GM19035 (cell line): ENCODE results near the gene TOP2B.

Source experiments
- ATAC-seq: cut with Tn5 transposase; IDR thresholded peaks from one replicate; pipeline ENCODE4 v1.9.1; 2021; ENCODE audit not compliant: unreplicated experiment

Gene TOP2B

DNA sequence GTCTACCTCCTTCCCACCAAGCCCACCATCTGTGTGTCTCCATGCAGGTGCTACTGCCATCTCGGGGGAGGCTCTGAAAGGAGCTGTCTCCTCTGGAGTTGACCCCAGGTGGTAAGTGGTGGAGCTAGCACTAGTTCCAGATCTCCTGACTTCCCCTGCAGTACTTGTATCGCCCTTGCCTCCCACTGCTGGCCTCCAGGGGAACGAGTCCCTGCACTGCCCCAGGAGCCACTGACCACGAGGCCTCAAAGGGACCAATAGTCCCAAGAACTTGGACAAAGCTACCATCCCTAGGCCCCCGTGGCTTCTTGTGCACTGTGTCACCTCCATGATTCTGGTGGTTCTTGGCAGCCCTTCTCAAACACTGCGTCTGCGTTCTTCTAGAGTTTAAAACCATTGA is 98.9 kb downstream of the TOP2B start:
- no peak for ATAC-seq

DNA sequence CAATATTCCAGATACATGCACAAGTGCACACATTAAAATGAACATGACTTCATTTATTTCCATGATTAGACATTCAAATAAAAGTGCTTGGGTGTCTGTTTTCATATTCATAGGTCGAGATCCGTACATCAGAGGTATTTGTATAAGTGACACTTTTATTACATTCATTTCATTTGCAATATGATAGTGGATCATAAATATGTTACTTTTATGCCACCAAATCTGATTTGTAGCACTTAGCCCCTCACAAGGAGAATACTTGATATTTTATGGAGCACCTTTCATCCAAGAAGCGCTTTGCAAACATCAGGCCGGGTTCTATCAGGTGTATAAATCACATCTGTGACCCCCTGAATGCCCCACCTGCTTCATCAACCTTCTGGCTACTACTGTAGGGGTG is 100.6 kb downstream of the TOP2B start:
- ATAC-seq: no peak

DNA sequence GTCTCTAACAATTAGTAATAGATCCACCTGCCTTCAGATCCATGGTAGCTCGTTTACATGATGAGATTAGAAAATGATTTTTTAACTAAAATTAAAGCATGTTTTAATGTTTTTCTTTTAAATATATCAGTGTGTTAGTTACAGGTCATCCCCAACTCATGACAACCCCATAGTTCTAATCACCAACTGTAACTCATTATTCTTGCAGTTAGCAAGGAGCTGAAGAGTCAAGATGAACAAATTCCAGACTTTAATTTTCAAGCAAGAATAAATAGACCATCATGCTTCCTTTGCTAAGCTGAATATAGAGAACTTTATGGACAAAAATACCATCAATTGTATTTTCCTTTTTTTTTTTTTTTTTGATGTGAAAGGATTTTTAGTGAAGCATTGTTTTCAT is 101.1 kb downstream of the TOP2B start:
- no peak for ATAC-seq

DNA sequence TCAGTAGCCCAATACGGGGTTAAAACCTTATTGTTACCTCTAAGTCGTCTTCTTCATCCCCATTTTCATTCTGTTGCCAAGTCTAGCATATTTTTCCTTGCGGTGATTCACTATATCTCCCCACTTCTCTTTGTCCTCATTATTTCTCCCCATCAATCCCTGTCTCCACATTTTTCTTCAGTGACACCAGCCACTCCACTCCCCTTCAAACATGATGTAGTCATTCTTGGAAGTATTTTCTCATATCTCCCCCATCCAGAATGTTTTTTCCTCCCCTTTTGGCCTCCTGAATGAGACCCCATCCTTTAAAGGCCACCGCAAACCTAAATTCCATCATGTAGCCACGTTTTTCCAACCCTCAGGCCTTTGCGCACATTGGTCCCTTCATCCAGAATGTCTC is 105.9 kb downstream of the TOP2B start:
- no peak for ATAC-seq

DNA sequence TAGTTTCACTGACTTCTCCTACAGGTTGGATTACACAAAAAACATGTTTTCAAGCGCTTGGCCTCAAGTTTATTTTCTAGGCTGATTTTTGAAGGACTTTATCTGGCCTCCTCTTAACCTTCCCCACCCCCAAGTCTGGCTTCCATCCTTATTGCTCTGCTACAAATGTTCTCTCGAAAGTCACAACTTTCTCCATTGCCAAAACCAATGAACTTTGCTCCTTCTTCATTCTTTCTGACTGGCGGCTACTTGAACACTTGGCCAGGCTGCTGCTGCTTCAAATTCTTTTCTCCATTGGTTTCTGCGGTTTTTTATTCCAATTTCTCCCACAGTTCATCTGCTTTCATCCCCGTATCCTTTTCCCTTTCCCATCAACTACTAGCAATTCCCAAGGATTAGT is 106.6 kb downstream of the TOP2B start:
- no peak for ATAC-seq

DNA sequence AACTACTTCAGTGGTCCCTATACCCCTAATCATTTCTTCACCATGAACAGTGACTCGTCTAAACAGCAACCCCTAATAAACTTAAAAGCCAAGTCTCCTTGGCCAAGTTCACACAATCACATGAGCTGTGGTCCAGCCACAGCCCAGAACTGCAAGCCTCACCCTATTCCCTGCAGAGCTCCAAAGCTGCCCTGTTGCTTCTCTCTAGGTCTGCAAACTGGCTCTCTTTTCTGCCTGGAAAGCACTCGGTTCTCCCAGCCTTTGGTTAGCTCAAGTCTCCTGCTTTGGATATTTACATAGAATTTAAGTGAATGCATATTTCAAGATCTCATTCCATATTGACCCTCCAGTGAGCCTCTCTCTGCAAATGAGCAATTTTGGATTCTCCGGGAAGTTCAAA is 107.0 kb downstream of the TOP2B start:
- no peak for ATAC-seq

DNA sequence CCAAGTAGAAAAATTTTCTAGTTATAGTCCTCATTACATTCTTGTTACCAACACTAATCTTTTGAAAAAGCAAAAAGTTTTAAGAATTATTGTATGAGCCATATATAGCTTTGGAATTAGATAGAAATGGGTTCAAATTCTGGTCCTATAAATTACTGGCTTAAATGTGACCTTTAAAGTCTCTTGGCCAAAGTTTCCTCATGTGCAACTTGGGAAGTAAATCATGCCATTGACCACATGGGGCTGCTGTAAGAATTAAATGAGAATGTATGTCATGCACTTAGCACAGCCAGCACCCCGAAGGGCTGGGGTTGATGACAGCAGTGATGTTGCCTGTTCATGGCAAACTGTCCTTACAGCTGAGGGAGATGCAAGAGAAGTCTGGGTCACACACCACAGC is 108.3 kb downstream of the TOP2B start:
- ATAC-seq: no peak

DNA sequence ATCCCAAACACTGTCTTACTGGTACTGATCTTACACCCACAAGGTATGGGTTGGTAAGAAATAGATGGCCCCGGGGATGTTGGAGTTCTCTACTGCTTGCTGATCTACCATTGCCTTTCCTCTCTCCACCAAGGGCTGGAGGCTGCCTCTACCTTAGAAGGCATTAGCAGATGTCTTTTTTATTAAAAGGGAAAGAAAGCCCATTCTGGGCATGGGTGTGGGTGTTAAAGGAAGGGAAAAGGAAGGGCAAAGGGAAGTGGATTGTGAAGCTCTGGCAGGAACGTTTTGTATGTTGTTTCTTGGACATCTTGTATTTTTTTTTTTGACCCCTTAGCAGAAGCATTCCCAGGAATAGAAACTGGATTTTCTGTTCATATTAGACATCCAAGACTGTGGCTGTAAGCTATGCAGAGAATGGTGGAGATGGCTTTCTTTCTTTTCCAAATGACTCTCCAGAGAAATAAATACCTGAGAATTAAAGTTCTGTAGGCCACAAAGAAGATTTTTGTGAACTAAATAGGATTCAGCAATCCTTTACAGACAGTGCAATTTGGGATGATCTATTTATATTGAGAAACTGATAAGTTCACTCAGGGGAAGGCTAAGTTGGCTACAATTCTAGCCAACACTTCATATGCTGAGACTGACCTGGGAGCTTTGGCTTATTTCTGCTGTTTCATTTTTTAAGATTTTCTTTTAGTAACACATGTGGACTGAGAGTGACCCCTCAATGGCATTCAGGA is 108.8 kb downstream of the TOP2B start:
- no peak for ATAC-seq

DNA sequence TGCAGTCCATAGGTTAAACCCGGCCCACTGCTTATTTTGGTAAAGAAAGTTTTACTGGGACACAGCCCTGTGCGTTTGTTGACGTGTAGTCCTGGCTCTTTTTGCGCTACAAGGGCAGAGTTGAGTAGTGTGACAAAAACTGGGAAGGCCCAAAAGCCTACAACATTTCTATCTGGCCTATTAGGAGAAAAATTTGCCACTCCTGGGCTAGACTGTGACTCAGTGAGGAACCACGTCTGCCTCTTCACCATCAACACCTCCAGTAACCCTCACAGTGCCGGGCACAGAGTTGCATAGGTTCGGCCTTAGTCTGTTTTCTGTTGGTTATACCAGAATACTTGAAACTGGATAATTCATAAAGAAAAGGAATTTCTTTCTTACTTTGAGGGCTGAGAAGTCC is 110.3 kb downstream of the TOP2B start:
- ATAC-seq: no peak

DNA sequence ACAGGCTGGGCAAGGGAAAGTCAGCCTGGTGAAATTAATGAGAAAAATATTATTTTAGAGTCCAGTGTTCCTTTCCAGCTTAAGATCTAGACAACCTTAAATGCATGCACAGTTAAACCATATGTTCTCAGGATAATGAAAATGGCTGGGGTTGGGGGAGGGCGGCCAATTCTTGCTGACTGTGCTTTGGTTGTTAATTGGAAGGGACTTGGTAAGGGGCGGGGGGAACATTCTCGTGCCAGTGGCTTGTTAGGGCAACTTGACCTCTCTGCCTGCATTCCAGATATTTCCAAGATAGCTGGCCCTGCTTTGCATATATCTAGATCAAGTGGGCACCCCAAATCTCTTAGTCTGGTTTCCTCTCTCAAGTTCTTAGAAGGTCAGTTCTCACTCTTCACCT is 112.5 kb downstream of the TOP2B start:
- ATAC-seq: no peak

DNA sequence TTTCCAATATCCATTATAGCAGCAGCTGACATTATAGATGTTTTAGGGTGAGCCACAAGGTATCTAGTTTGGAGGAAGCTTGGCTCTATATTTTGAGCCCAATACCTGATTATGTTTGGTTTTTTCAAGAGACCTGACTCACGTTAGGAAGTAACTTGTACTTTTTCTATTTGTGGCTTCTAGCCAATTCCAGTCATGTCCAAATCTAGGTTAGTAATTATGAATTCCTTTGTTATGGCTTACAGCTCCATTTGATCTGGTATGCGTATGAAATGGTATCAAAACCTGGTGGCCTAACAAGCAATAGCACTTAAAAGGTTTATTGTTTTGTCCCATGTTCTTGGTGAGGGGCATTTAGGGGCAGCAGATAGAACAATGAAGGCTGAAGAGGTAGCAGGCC is 115.9 kb downstream of the TOP2B start:
- no peak for ATAC-seq

DNA sequence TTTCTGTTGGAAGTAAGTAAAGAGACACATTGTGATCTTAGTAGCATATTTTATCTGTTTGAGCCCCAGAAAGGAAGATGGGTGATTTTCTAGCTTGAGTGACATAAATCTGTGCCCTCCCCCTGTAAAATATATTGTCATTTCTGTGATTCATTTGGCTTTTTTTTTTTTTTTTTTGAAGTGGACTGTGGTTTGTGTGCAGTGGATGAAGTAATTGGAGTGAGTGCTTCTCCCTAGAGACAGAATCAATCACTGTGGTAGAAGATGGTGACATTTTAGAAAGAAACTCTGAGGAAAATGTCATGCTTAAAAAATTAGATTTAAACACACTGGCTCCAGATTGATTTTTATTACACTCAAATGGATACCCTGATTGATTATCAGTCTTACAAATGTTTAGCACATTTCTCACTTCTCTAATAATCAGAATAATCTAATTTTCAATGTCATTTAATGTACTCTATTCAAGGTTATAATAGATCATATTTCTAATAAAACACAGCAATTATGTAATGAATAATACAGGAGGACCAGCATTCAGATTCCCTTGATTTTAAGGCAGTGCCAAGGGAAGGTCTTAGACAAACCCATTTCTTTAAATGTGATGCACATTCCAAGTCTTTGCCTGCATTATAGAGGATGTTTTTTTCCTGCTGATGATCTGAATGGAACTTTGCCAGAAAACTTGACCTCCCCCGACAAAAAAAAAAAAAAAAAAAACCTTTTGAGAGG is 116.6 kb downstream of the TOP2B start:
- no peak for ATAC-seq
